Activated CD4-positive, alpha-beta memory T cell treated with anti-CD3 and anti-CD28 coated beads for 36 hours (primary cell): ENCODE results near the gene TRIM7. TPM values are rescaled to one million over a fixed set of nuclear protein-coding genes. Genes with fewer than 3 reads are reported as not detected.

Experiments used
- CTCF ChIA-PET: fragments of 350-600 bp; sonication (Branson Sonifier 250); formaldehyde crosslinking; loops from one replicate; lab custom pipeline; 2021; ENCODE audit warnings: antibody characterized with exemption, inconsistent platforms; lab: Charles Lee
- POLR2A ChIA-PET: fragments of 350-600 bp; sonication (Branson Sonifier 250); formaldehyde crosslinking; loops from one replicate; lab custom pipeline; 2021; ENCODE audit warnings: antibody characterized with exemption; lab: Charles Lee
- DNase-seq: peaks from one replicate; pipeline ENCODE4 v3.0.0-alpha.2; 2020
- H3K27ac Mint-ChIP-seq: one replicate; pipeline ENCODE4 v1.8.0; 2021; ENCODE audit warnings: mixed read lengths
- H3K27me3 Mint-ChIP-seq: one replicate; pipeline ENCODE4 v1.8.0; 2021; ENCODE audit warnings: mixed read lengths
- H3K36me3 Mint-ChIP-seq: one replicate; pipeline ENCODE4 v1.8.0; 2021; ENCODE audit warnings: mixed read lengths
- H3K4me1 Mint-ChIP-seq: one replicate; pipeline ENCODE4 v1.8.0; 2021; ENCODE audit warnings: low read depth, mixed read lengths
- H3K4me3 Mint-ChIP-seq: one replicate; pipeline ENCODE4 v1.8.0; 2021; ENCODE audit warnings: mild to moderate bottlenecking, mixed read lengths
- H3K9me3 Mint-ChIP-seq: one replicate; pipeline ENCODE4 v1.8.0; 2021; ENCODE audit warnings: mixed read lengths
- intact Hi-C: fragments of 100-400 bp; cut with micrococcal nuclease; formaldehyde crosslinking; loops from one replicate; pipeline ENCODE4 v1.15.1; 2023
- total RNA-seq, 2 experiments: library from RNA; stranded (reverse); gene quantifications; one replicate each; pipeline ENCODE4 v1.2.3, GENCODE V29; 2021

Gene TRIM7
- total RNA-seq, 2 experiments from 2014 or later, result 2.9 to 3.5 TPM

DNA sequence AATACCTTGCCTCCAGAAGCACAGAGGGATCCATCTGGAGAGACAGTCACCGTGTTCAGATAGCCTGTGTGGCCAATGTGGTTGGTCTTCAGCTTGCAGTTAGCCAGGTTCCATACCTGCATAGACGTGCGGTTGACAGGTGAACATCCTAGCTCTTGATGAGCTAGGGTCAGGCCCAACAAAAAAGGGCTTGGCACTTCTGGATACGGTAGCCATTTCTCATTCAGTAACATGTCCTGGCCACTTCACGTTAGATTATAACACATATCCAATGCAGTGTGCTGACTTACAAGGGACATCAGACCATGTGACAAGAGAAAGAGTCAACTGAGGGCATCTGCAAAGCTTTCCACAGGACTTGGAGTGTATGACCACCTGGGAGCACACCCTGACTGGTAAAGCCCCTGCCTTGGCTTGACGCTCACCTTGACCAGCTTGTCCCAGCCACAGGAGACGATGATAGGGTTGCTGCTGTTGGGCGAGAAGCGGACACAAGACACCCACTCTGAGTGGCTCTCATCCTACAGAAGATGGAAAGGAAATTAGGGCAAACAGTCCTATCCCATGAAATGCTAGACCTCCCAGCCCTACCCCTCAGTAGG is 34.2 kb upstream of the TRIM7 start:
- H3K27me3 Mint-ChIP-seq, result no peaks in the 10 kb centered on the region
- intact Hi-C loops, result no loop called here
- peak overlapping the region; percentile 31 for H3K4me3 Mint-ChIP-seq
- H3K9me3 Mint-ChIP-seq, result no peaks in the 10 kb centered on the region
- DNase-seq, result no peak
- H3K27ac Mint-ChIP-seq, result peak overlapping the region; percentile 66
- peaks cover 87% of the 10 kb centered on the region for H3K36me3 Mint-ChIP-seq
- ChIA-PET CTCF (no interaction called here), POLR2A (interaction anchor here (6.0 to 12.0 kb wide), 2 partner anchors 14 to 22 kb away, joined by 60 to 100 read pairs; partner anchors contain the start of genes TRIM41 and TRIM52)
- peaks cover 40% of the 10 kb centered on the region for H3K4me1 Mint-ChIP-seq

DNA sequence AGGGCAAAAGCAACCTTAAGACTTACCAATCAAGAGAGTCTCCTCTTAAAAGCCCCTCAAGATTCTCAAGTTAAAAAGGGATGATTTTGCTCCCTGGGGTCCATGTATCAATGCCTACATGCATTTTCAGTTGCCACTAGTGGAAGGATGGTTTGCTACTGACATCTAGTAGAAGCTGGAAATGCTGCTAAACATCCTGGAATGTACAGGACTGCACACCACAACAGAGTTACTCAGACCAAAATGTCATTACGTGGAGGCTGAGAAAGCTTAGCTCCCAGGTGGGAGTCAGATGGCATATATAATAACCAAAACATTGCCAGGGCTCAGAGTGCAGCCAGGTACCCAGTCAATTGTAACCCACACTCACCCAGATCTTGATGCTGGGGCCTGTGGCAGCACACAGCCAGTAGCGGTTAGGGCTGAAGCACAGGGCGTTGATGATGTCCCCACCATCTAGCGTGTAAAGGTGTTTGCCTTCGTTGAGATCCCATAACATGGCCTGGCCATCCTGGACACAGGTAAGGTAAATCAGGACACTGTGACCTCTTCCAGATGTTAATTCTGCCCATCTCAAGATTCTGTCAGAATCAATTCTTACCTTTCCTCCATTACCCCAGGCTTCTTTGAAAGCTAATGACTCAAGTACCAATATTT is 32.9 kb upstream of the TRIM7 start:
- ChIA-PET CTCF (no interaction called here), POLR2A (interaction anchor here (12.0 kb wide), 1 partner anchor 13 kb away, joined by 100 read pairs; the partner anchor contains the start of gene TRIM41)
- no peak overlapping the region for H3K4me3 Mint-ChIP-seq
- peaks cover 82% of the 10 kb centered on the region for H3K36me3 Mint-ChIP-seq
- peaks cover 40% of the 10 kb centered on the region for H3K4me1 Mint-ChIP-seq
- intact Hi-C loops, result no loop called here
- H3K27ac Mint-ChIP-seq, result peak overlapping the region; percentile 21
- no peak for DNase-seq
- no peaks in the 10 kb centered on the region for H3K9me3 Mint-ChIP-seq
- H3K27me3 Mint-ChIP-seq, result no peaks in the 10 kb centered on the region

DNA sequence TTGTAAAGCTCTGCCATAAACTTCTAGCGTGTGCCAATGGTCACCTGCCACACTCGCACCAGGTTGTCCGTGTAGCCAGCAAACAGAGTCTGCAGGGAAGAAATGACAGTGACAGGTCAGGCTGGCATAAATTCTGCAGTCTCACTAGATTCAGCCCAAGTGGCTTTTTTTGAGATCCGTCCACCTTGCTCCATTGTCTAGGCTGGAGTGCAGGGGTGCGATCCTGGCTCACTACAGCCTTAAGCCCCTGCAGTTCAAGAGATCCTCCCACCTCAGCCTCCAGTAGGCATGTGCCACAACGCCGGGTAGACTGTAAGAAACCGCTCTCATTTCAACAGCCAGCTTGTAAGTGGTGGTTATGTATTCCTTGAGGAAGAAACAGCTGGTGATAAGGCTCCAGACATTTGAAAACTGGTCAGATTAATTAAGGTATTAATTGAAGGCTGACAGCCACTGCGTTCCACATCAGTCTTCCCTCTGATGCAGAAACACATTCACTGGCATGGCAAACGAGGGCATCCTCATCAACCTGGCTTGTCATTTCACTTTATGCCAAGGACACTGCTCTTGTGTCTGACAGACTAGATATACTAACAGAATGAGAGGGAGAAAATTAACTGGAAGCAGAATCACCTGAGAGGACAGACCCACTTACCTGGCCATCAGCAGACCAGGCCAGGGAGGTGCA is 32.1 kb upstream of the TRIM7 start:
- DNase-seq, result no peak
- intact Hi-C loops, result no loop called here
- Mint-ChIP-seq H3K9me3 (no peaks in the 10 kb centered on the region), H3K4me3 (no peak overlapping the region), H3K27ac (no peak overlapping the region), H3K36me3 (peaks cover 77% of the 10 kb centered on the region), H3K4me1 (peaks cover 38% of the 10 kb centered on the region), H3K27me3 (no peaks in the 10 kb centered on the region)
- CTCF ChIA-PET, result no interaction called here
- POLR2A ChIA-PET, result interaction anchor here (0.8 to 12.0 kb wide), 3 partner anchors 12 to 49 kb away, joined by 3 to 100 read pairs (median 7); partner anchors contain the start of gene TRIM41

DNA sequence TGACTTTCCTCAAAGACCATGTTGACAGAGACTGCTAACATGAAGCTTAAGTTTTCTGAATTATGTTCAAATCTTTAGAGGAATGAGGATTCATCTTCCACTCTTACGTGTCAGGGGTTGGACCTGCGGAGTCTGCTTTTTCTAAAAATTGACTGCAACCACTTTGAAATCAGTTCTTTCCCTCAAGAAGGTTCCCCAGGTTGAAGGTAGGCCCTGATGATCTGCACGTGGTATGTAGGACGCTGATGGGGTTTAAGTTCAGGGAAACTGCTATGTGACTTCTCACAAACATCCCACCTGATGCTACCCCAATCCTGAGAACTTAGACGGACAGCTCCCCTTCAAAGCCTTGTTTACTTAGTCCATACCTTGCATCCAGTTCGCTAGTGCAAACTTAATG is 31.5 kb upstream of the TRIM7 start:
- Mint-ChIP-seq H3K36me3 (peaks cover 72% of the 10 kb centered on the region), H3K9me3 (no peaks in the 10 kb centered on the region), H3K4me3 (peak overlapping the region; percentile 12), H3K27ac (peak overlapping the region; percentile 64), H3K27me3 (no peaks in the 10 kb centered on the region), H3K4me1 (peaks cover 32% of the 10 kb centered on the region)
- intact Hi-C loops, result no loop called here
- POLR2A ChIA-PET, result interaction anchor here (0.8 to 12.0 kb wide), 3 partner anchors 12 to 48 kb away, joined by 3 to 100 read pairs (median 7); partner anchors contain the start of gene TRIM41
- no peak for DNase-seq
- CTCF ChIA-PET, result no interaction called here

DNA sequence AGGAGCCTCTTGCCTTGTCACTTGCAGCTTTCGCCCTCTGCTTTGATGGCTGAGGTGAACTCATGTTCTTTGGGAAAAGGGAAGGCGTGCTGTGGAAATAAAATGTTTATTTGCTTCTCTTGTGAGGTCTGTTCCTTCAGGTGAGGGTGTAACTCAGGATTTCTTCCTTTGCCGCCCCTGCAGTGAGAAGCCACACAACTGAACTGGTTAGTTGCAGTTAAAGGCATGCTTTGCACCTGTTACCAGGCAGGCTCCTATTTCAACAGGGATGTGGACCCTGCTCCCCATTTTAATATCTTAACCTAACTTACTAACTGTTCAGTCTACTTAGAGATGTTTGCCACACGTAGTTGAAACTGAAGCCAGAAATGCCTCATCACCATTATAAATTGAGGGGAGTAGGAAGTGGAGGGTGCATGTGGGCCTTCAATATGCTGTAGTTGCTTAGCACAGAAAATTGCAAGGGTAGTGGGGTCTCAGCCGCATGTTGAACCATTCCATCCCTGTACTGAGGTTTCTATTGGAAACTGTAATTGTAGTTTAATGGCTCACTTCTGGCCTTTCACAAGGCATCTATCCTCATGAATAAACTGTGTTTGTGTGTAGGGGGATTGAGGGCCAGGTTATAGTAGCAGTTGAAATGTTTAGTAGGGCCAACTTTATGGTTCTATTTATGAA is 30.8 kb upstream of the TRIM7 start:
- Mint-ChIP-seq H3K36me3 (peaks cover 67% of the 10 kb centered on the region), H3K27ac (peak overlapping the region; percentile 64), H3K9me3 (no peaks in the 10 kb centered on the region), H3K27me3 (no peaks in the 10 kb centered on the region), H3K4me1 (peaks cover 29% of the 10 kb centered on the region), H3K4me3 (no peak overlapping the region)
- ChIA-PET CTCF (interaction anchor here (2.0 kb wide), 1 partner anchor 51 kb away, joined by 5 read pairs; no protein-coding TSS in a partner anchor), POLR2A (interaction anchor here (1.0 to 12.0 kb wide), 7 partner anchors 10 to 52 kb away, joined by 4 to 100 read pairs (median 7); partner anchors contain the start of genes TRIM41 and TRIM52)
- intact Hi-C loops, result no loop called here
- DNase-seq, result no peak

DNA sequence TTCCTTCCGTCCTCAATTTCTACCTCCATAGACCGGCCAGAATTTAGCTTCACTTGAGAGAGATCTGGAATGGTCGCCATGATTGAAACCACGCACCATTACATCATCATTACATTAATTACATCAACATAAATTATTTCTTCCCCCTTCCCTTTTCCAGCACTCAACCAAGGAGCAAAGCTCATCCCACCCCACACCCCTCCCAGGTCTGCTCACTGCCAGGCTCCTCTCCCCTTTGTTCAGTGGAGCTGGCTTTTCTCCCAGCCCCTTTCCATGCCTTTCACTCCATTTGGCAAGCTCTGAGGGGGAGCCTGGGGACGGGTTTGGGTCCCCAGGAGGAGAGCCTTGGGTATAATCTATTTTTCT is 30.3 kb upstream of the TRIM7 start:
- H3K27ac Mint-ChIP-seq, result peak overlapping the region; percentile 64
- intact Hi-C loops, result no loop called here
- H3K4me3 Mint-ChIP-seq, result no peak overlapping the region
- H3K36me3 Mint-ChIP-seq, result peaks cover 65% of the 10 kb centered on the region
- no peaks in the 10 kb centered on the region for H3K9me3 Mint-ChIP-seq
- no peak for DNase-seq
- no peaks in the 10 kb centered on the region for H3K27me3 Mint-ChIP-seq
- POLR2A ChIA-PET, result interaction anchor here (1.0 to 2.5 kb wide), 7 partner anchors 10 to 51 kb away, joined by 3 to 30 read pairs (median 6); partner anchors contain the start of genes TRIM41 and TRIM52
- H3K4me1 Mint-ChIP-seq, result peaks cover 25% of the 10 kb centered on the region
- CTCF ChIA-PET, result interaction anchor here (0.8 to 2.0 kb wide), 2 partner anchors 27 to 51 kb away, joined by 3 to 5 read pairs; no protein-coding TSS in a partner anchor

DNA sequence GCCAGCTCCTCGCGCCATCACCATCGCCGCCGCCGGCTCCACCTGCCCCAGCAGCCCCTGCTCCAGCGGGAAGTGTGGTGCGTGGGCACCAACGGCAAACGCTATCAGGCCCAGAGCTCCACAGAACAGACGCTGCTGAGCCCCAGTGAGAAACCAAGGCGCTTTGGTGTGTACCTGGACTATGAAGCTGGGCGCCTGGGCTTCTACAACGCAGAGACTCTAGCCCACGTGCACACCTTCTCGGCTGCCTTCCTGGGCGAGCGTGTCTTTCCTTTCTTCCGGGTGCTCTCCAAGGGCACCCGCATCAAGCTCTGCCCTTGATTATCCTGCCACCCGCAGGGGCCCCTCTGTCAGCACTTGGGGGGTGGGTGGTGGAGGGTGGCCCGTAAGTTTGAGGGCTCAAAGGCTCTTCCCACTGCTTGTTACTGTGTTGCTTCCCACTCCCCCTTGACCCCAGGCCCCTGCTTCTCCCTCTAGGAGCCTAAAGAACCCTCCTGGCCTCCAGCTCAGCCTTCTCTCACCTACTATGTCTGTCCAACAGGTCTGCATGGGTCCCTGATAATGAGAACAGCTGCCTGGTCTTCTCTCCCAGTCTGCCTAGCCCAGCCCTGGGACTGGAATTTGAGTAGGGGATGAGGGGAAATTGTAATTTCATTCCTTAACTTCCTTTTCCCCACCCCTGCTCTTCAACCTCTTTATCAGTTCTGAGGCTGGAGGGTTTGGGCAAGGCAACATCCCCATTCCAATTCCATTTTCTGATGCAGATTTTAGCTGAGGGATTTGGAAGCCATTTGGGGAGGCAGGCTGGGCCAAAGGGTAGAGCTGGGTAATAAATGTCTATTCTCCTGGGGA is 29.7 kb upstream of the TRIM7 start:
- peaks cover 26% of the 10 kb centered on the region for H3K4me1 Mint-ChIP-seq
- ChIA-PET CTCF (interaction anchor here (0.8 to 2.0 kb wide), 2 partner anchors 27 to 50 kb away, joined by 3 to 5 read pairs; no protein-coding TSS in a partner anchor), POLR2A (interaction anchor here (0.6 to 2.5 kb wide), 9 partner anchors 11 to 50 kb away, joined by 3 to 30 read pairs (median 5); partner anchors contain the start of genes TRIM41 and TRIM52)
- no peak for DNase-seq
- peak overlapping the region; percentile 64 for H3K27ac Mint-ChIP-seq
- intact Hi-C loops, result no loop called here
- H3K27me3 Mint-ChIP-seq, result no peaks in the 10 kb centered on the region
- H3K36me3 Mint-ChIP-seq, result peaks cover 63% of the 10 kb centered on the region
- no peak overlapping the region for H3K4me3 Mint-ChIP-seq
- H3K9me3 Mint-ChIP-seq, result no peaks in the 10 kb centered on the region

DNA sequence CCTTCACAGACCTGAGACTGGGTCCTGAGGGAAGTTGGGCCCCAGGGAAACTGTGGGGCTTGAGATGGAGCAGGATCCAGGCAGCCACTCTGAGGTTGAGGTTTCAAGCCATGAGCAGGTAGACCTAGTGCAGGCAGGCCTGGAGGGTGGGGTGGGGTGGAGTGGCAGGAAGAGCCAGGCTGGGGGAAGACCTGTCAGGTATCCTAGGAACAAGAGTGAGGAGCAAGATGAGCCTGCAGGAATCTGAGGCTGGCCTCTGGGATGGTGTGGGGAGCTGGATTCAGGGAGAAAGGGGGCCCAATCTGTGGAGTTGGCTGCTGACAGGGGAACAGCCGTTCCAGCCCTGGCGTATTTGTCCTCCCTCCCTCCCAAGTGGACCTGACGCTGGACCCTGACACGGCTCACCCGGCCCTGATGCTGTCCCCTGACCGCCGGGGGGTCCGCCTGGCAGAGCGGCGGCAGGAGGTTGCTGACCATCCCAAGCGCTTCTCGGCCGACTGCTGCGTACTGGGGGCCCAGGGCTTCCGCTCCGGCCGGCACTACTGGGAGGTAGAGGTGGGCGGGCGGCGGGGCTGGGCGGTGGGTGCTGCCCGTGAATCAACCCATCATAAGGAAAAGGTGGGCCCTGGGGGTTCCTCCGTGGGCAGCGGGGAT is 28.9 kb upstream of the TRIM7 start:
- intact Hi-C loops, result no loop called here
- Mint-ChIP-seq H3K27ac (no peak overlapping the region), H3K27me3 (no peaks in the 10 kb centered on the region), H3K36me3 (peaks cover 60% of the 10 kb centered on the region), H3K4me3 (no peak overlapping the region), H3K4me1 (peaks cover 27% of the 10 kb centered on the region), H3K9me3 (no peaks in the 10 kb centered on the region)
- POLR2A ChIA-PET, result interaction anchor here (0.8 to 2.5 kb wide), 5 partner anchors 10 to 50 kb away, joined by 3 to 30 read pairs (median 6); partner anchors contain the start of gene TRIM41
- CTCF ChIA-PET, result interaction anchor here (2.0 kb wide), 1 partner anchor 50 kb away, joined by 5 read pairs; no protein-coding TSS in a partner anchor
- no peak for DNase-seq

DNA sequence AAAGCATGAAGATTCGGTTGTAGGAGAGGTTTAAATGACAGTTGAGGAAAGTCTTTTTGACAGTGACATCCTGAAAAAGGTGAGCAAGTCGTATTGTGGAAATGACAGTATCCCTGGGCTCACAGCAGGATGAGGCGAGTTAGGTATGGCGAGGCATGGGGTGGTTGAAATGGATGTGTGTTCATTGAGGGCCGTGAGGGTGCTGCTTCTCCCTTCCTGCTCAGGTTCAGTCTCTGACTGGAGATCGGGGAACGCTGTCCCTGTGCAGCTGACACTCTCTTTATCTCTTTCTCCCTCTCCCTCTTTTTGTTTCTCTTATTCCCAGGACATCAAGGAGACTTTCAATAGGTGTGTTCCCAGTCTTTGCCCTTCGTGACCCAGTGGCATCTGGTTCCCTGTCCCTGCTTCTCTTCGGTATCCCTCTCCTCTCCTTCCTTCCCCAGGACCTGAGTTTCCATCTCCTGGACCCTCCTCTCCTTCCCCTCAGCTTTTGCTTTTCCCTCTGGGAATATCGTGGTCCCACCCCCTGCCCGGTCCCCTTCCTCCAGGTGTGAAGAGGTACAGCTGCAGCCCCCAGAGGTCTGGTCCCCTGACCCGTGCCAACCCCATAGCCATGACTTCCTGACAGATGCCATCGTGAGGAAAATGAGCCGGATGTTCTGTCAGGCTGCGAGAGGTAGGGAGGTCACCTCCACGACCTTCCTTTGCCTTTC is 28.2 kb upstream of the TRIM7 start:
- Mint-ChIP-seq H3K36me3 (peaks cover 53% of the 10 kb centered on the region), H3K4me3 (no peak overlapping the region), H3K9me3 (no peaks in the 10 kb centered on the region), H3K27me3 (no peaks in the 10 kb centered on the region), H3K4me1 (peaks cover 23% of the 10 kb centered on the region), H3K27ac (no peak overlapping the region)
- no peak for DNase-seq
- ChIA-PET POLR2A (interaction anchor here (2.3 to 2.5 kb wide), 2 partner anchors 9 to 49 kb away, joined by 6 to 30 read pairs; partner anchors contain the start of gene TRIM41), CTCF (no interaction called here)
- intact Hi-C loops, result no loop called here

DNA sequence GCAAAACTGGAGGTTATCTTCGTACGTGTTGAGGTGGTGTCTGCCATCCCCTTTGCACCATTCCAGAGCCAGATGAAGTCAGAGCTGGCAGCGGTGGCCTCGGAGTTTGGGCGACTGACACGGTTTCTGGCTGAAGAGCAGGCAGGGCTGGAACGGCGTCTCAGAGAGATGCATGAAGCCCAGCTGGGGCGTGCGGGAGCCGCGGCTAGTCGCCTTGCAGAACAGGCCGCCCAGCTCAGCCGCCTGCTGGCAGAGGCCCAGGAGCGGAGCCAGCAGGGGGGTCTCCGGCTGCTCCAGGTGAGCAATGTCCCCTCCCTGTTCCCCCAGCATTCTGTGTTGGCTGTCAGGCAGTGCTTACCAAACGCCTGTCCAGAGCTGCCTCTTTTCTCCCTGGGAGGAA is 27.6 kb upstream of the TRIM7 start:
- peaks cover 16% of the 10 kb centered on the region for H3K4me1 Mint-ChIP-seq
- H3K36me3 Mint-ChIP-seq, result peaks cover 47% of the 10 kb centered on the region
- H3K27me3 Mint-ChIP-seq, result no peaks in the 10 kb centered on the region
- CTCF ChIA-PET, result no interaction called here
- intact Hi-C loops, result loop anchor here (1.0 kb wide), 1 partner anchor 8 kb away; no protein-coding TSS in a partner anchor
- no peak for DNase-seq
- POLR2A ChIA-PET, result interaction anchor here (1.3 kb wide), 1 partner anchor 9 kb away, joined by 4 read pairs; no protein-coding TSS in a partner anchor
- no peak overlapping the region for H3K27ac Mint-ChIP-seq
- H3K9me3 Mint-ChIP-seq, result no peaks in the 10 kb centered on the region
- H3K4me3 Mint-ChIP-seq, result no peak overlapping the region
